ENCODE data around the gene ARHGAP44. TPM values are rescaled to one million over a fixed set of nuclear protein-coding genes. Genes with fewer than 3 reads are reported as not detected.

The ARHGAP44 gene
- total RNA-seq, 2 experiments from 2014 or later: not detected

DNA sequence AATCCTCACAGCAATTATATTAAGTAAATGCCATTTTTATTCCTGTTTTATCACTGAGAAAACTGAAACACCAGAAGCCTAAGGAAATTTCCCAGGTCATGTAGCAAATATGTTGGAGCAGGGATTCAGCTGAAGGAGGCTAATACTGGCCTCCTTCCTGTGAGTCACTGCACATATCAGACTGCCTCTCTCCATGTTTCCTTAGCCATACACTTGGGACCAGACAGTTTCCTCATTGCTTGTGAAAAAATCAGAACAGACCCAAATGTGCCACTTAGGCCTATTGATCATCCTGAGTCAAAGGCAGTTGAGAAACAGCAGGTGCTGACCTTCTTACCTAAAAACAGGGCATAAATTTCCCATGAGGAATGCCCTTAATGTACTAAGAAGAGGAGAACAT is 247.5 kb downstream of the ARHGAP44 start:
- Mint-ChIP-seq H3K27ac (no peak overlapping the region), H3K36me3 (ENCODE audit: low read depth) (no peaks in the 10 kb centered on the region), H3K27me3 (peaks cover 23% of the 10 kb centered on the region), H3K9me3 (peaks cover 4% of the 10 kb centered on the region), H3K4me3 (no peak overlapping the region), H3K4me1 (ENCODE audit: low read depth) (peaks cover 6% of the 10 kb centered on the region)
- CTCF ChIA-PET: no interaction called here
- H3K4me3 ChIP-seq (ENCODE audit: low read length): no peak overlapping the region
- H3K27me3 ChIP-seq (ENCODE audit: control insufficient read depth in 1 of 2, insufficient read depth in 2 of 2, low read length in 2 of 2): no peaks in the 10 kb centered on the region
- peaks cover 7% of the 10 kb centered on the region for H3K4me1 ChIP-seq (ENCODE audit: insufficient read depth, low read length)
- TF ChIP-seq, protein P1, sequence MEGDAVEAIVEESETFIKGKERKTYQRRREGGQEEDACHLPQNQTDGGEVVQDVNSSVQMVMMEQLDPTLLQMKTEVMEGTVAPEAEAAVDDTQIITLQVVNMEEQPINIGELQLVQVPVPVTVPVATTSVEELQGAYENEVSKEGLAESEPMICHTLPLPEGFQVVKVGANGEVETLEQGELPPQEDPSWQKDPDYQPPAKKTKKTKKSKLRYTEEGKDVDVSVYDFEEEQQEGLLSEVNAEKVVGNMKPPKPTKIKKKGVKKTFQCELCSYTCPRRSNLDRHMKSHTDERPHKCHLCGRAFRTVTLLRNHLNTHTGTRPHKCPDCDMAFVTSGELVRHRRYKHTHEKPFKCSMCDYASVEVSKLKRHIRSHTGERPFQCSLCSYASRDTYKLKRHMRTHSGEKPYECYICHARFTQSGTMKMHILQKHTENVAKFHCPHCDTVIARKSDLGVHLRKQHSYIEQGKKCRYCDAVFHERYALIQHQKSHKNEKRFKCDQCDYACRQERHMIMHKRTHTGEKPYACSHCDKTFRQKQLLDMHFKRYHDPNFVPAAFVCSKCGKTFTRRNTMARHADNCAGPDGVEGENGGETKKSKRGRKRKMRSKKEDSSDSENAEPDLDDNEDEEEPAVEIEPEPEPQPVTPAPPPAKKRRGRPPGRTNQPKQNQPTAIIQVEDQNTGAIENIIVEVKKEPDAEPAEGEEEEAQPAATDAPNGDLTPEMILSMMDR (IDR thresholded peaks at IDR 0.05): no peak
- no peaks in the 10 kb centered on the region for H3K36me3 ChIP-seq (ENCODE audit: insufficient read depth, low read length)
- POLR2A ChIA-PET: no interaction called here
- DNase-seq: no peak
- intact Hi-C loops (cut with DNase I, micrococcal nuclease): loop anchor here in 1 of 2 experiments (10.0 kb wide), 1 partner anchor 558 kb away; no protein-coding TSS in a partner anchor
- ATAC-seq (ENCODE audit: poor library complexity): no peak
- no peak overlapping the region for H3K27ac ChIP-seq (ENCODE audit: low read depth in 1 of 2, low read length in 2 of 2)
- H3K9me3 ChIP-seq (ENCODE audit: control insufficient read depth in 1 of 2, insufficient read depth in 1 of 2, low read length in 2 of 2): peaks cover 0 to 9% of the 10 kb centered on the region in 2 experiments

DNA sequence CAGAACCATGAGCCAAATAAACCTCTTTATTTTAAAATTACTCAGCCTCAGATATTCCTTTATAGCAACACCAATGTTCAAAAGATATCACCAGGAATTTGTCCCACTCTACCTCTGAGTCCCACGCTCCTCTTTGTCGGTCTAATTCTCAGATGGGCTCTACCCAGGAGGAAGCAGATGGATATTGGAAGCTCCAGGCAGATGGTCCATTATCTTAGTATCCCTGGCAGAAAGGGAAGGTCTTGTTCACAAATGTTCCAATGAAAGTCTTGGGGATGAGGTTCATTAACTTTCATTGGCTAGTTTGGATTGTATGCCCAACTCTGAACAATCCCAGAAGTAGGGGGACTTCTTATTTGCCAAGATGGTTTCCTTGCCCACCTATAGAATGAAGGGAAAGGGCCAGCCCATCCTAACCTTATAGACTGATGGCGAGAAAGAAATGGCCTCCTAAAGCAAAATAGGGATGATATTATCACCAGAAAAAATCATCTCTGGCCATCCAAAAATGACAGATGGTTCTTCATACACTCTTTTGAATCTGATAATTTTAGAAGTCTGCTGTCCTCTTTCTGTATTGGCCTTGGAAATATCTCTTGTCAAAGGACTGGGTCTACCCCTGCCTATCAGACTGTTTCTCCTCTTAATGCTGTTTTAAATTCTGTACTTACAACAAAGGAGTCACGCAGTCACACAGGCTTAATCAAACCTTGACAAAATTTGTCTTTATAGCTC is 249.8 kb downstream of the ARHGAP44 start:
- H3K9me3 ChIP-seq (ENCODE audit: control insufficient read depth in 1 of 2, insufficient read depth in 1 of 2, low read length in 2 of 2): peaks cover 0 to 9% of the 10 kb centered on the region in 2 experiments
- intact Hi-C loops (cut with DNase I, micrococcal nuclease): loop anchor here in 1 of 2 experiments (10.0 kb wide), 1 partner anchor 556 kb away; no protein-coding TSS in a partner anchor
- ATAC-seq (ENCODE audit: poor library complexity) (no peak), DNase-seq (no peak)
- H3K9me3 Mint-ChIP-seq: peaks cover 4% of the 10 kb centered on the region
- H3K27me3 ChIP-seq (ENCODE audit: control insufficient read depth in 1 of 2, insufficient read depth in 2 of 2, low read length in 2 of 2): peaks cover 0 to 3% of the 10 kb centered on the region in 2 experiments
- no peaks in the 10 kb centered on the region for H3K36me3 Mint-ChIP-seq (ENCODE audit: low read depth)
- POLR2A ChIA-PET: no interaction called here
- peaks cover 37% of the 10 kb centered on the region for H3K27me3 Mint-ChIP-seq
- H3K4me3 Mint-ChIP-seq: no peak overlapping the region
- CTCF ChIA-PET: interaction anchor here (1.0 kb wide), 1 partner anchor 9 kb away, joined by 3 read pairs; no protein-coding TSS in a partner anchor
- TF ChIP-seq, protein P1 (IDR thresholded peaks at IDR 0.05): no peak
- no peak overlapping the region for H3K4me3 ChIP-seq (ENCODE audit: low read length)
- no peaks in the 10 kb centered on the region for H3K36me3 ChIP-seq (ENCODE audit: insufficient read depth, low read length)
- H3K4me1 Mint-ChIP-seq (ENCODE audit: low read depth): no peaks in the 10 kb centered on the region
- H3K4me1 ChIP-seq (ENCODE audit: insufficient read depth, low read length): no peaks in the 10 kb centered on the region
- no peak overlapping the region for H3K27ac Mint-ChIP-seq
- H3K27ac ChIP-seq (ENCODE audit: low read depth in 1 of 2, low read length in 2 of 2): no peak overlapping the region

Small RNA genes lying within 50 kb of the gene (microRNA-seq; reads per million reads assigned to microRNA genes)
- not detected for gene MIR1269B (ENCODE audit: borderline microRNAs expressed, borderline replicate concordance)

Other genes starting within 250 kb of the ARHGAP44 start
- gene MYOCD, start 123.6 kb upstream of the ARHGAP44 start, total RNA-seq: not detected
- gene ELAC2, start 228.5 kb downstream of the ARHGAP44 start, total RNA-seq: 10 to 100 TPM; 51.6 to 53.3 TPM

Data from CD4-positive, alpha-beta T cell (primary cell).